RWPE1 (cell line): ENCODE measurements around the gene RSAD2.

Experiments
- CTCF ChIA-PET: fragments of 350-600 bp; sonication (Branson Sonifier 250); formaldehyde crosslinking; extraction: SDS; loops from one replicate; lab custom pipeline; 2021; lab: Yijun Ruan, JAX
- POLR2A ChIA-PET: fragments of 400-600 bp; formaldehyde crosslinking; extraction: SDS; loops from one replicate; lab custom pipeline; 2020; ENCODE audit warnings: antibody characterized with exemption; ENCODE audit not compliant: low non-redundant PET; lab: Yijun Ruan, JAX
- DNase-seq: peaks from one replicate; pipeline ENCODE4 v3.0.0; 2012; ENCODE audit warnings: low spot score
- H3K27ac ChIP-seq: fragments of 450-650 bp; 2 replicates; pipeline ENCODE4 v1.5.1; 2017
- CTCF ChIP-seq: fragments of 450-650 bp; conservative IDR thresholded peaks from 2 replicates; pipeline ENCODE4 v1.5.1; 2017; ENCODE audit warnings: low read depth, mild to moderate bottlenecking

The RSAD2 gene

DNA sequence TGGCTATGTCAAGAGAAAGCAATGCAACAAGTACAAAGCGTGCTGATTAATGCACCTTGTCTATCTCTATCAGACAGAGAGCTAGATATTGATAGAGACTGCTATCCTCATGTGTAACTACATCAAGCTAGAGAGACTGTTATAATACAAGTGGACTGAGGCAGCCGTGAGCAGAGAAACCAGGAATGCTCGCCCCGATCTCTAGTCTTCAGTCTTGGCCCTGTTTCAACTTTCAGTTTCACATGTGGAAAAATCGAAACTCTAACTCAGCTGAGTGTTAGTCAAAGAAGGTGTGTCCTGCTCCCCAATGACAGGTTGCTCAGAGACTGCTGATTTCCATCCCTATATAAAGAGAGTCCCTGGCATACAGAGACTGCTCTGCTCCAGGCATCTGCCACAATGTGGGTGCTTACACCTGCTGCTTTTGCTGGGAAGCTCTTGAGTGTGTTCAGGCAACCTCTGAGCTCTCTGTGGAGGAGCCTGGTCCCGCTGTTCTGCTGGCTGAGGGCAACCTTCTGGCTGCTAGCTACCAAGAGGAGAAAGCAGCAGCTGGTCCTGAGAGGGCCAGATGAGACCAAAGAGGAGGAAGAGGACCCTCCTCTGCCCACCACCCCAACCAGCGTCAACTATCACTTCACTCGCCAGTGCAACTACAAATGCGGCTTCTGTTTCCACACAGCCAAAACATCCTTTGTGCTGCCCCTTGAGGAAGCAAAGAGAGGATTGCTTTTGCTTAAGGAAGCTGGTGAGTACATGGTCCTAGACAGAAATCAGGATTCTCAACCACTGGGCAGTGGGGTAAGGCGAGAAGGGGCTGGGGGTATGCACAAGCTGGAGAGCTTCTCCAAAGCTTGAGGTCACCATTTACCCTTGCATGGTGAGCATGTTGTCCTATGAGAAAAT is at the start of gene RSAD2:
RSAD2 (plus strand) TSS at position 376 of the 903 bp plus-strand sequence; CDS start at position 400, 24 bp downstream.
- POLR2A ChIA-PET = interaction anchor here (0.9 kb wide), 1 partner anchor 12 kb away, joined by 3 read pairs; no protein-coding TSS in a partner anchor
- DNase-seq = peak; percentile 64
- H3K27ac ChIP-seq = no peak within 1 kb of the TSS
- TF ChIP-seq CTCF = no peak
- CTCF ChIA-PET = interaction anchor here (0.5 to 1.4 kb wide), 4 partner anchors 11 to 1161 kb away, joined by 3 to 5 read pairs (median 4); no protein-coding TSS in a partner anchor

GRCh38 chr2:6828299-6828584 is 49.3 kb upstream of the RSAD2 start:
- ChIA-PET CTCF (interaction anchor here (0.7 kb wide), 1 partner anchor 365 kb away, joined by 3 read pairs; no protein-coding TSS in a partner anchor), POLR2A (no interaction called here)
- TF ChIP-seq CTCF = no peak
- no peak for DNase-seq
- no peak overlapping the region for H3K27ac ChIP-seq

- ChIA-PET POLR2A (no interaction called here), CTCF (interaction anchor here (0.6 kb wide), 1 partner anchor 599 kb away, joined by 3 read pairs; no protein-coding TSS in a partner anchor)
- DNase-seq = no peak
- TF ChIP-seq CTCF = no peak
- H3K27ac ChIP-seq = no peak overlapping the region
Observed at GRCh38 chr2:6831229-6831628, 46.3 kb upstream of the RSAD2 start.

GRCh38 chr2:6832596-6833299 is 44.8 kb upstream of the RSAD2 start:
- H3K27ac ChIP-seq = no peak overlapping the region
- no peak for TF ChIP-seq CTCF
- ChIA-PET CTCF (no interaction called here), POLR2A (no interaction called here)
- DNase-seq = no peak

- CTCF ChIA-PET = no interaction called here
- DNase-seq = no peak
- TF ChIP-seq CTCF = no peak
- no peak overlapping the region for H3K27ac ChIP-seq
- POLR2A ChIA-PET = no interaction called here
Observed at GRCh38 chr2:6833300-6833604, 44.3 kb upstream of the RSAD2 start.

DNA sequence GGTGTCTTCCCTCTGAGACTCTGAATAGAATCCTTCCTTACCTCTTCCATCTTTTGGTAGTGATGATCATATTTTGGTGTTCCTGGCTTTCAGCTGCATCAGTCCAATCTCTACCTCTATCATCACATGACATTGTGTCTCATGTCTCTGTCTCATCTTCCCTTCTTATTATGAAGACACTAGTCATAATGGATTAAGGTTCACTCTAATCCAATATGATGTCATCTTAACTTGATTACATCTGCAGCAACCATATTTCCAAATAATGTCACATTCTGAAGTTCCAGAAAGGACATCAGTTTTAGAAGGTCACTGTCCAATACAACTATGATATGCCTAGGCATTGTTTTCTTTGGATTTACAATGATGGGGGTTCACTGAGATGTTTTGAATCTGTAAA is 43.4 kb upstream of the RSAD2 start:
- POLR2A ChIA-PET = no interaction called here
- H3K27ac ChIP-seq = no peak overlapping the region
- no peak for TF ChIP-seq CTCF
- no peak for DNase-seq
- CTCF ChIA-PET = no interaction called here
